ENCODE data around the gene RPS6KB1. TPM values are rescaled to one million over a fixed set of nuclear protein-coding genes. Genes with fewer than 3 reads are reported as not detected.

Gene RPS6KB1
- total and polyA plus RNA-seq, 9 of the 15 experiments (the other 6 are each of a cell fraction or from before 2014, with no cell fraction given) = 8.8 to 60.7 (median 35.1) TPM

- TF ChIP-seq STAT5A (IDR thresholded peaks at IDR 0.05; ENCODE audit: borderline replicate concordance, low read length) = no peak
- no peak for TF ChIP-seq LEF1 (IDR thresholded peaks at IDR 0.05)
- TF ChIP-seq POLR2B (IDR thresholded peaks at IDR 0.05; ENCODE audit: low read depth, partially characterized antibody) = peak; percentile 31
- TF ChIP-seq E2F8 (IDR thresholded peaks at IDR 0.05; ENCODE audit: low read depth, partially characterized antibody) = no peak
- TF ChIP-seq YY1 (IDR thresholded peaks at IDR 0.05; ENCODE audit: borderline replicate concordance in 1 of 3, control insufficient read depth in 1 of 3, extremely low read depth in 1 of 3, insufficient read depth in 3 of 3, insufficient read length in 1 of 3, insufficient replicate concordance in 2 of 3, low read depth in 1 of 3, low read length in 2 of 3) = no peak
- TF ChIP-seq TFAP4 (CRISPR knock-in tag; IDR thresholded peaks at IDR 0.05; ENCODE audit: borderline replicate concordance) = no peak; the same call in 1 of the 2 replicates
- TF ChIP-seq BCLAF1 (IDR thresholded peaks at IDR 0.05; ENCODE audit: borderline replicate concordance in 1 of 2, control insufficient read depth in 1 of 2, low read depth in 2 of 2, low read length in 1 of 2) = peak in 1 of 2 experiments; percentile 76; a peak in 1 of 4 replicates
- no peak for TF ChIP-seq ZNF431 (CRISPR knock-in tag; IDR thresholded peaks at IDR 0.05)
- TF ChIP-seq HNRNPK (IDR thresholded peaks at IDR 0.05; ENCODE audit: low read depth, low read length, poor library complexity, severe bottlenecking) = no peak
Observed at GRCh38 chr17:59845595-59846393, 47.1 kb upstream of the RPS6KB1 start (continued).
